ENCODE data around the gene LRFN2. TPM values are rescaled to one million over a fixed set of nuclear protein-coding genes. Genes with fewer than 3 reads are reported as not detected.

The LRFN2 gene
- total RNA-seq, 1 experiment from 2014 or later = 26.6 TPM

DNA sequence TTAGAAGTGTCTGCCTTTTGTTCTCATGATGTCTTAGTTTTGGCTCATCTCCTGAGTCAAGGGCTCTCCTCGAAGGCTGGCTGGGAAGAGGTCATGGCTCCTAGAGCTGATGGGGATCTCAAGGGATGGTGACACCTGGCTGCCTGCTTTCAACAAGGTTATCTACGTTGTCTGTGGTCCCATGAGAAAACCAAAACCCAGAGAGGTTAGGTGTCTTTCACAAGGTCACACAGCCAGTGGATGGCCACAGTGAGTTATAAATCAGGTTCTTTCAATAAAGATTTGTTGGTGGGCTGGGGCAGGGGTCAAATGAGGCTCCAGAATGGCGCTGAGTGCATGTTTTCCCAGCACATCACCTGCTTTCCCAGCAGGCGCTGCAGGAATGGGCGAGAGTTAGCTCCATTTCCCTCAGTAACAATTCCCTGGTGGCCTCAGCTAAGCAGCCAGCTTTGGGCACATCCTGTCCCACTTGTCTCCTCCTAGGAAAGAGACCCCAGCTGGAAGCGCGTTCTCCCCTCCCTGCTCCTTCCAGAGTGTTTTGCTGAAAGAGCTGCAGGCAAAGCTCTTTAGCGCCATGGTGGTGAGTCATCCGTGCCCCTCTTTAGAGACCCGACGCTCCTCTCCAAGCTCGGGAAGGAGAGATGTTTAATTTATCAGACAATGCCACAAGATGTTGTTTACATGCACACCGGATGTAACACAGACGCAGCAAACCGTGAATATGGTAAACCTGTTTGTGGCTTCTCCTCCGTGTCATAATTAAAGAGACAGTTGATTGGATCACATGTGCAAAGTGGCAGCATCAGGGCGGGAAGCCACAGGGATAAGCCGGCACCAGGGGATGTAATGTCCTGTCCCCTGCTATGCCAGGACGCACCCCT lies 109.7 kb downstream of the LRFN2 start:
- DNase-seq (ENCODE audit: low spot score) = peak; percentile 99
- Histone ChIP-seq H3K4me3 (ENCODE audit: low read depth, low read length, poor library complexity, severe bottlenecking) (peak overlapping the region; percentile 3), H3K27me3 (replicated peaks; ENCODE audit: insufficient read depth, low read depth, low read length, poor library complexity) (no peaks in the 10 kb centered on the region), H3K27ac (ENCODE audit: low read depth, low read length, poor library complexity, severe bottlenecking) (peak overlapping the region; percentile 86), H3K4me1 (ENCODE audit: insufficient read depth, low read length, poor library complexity, severe bottlenecking) (peaks cover 67% of the 10 kb centered on the region), H3K9me3 (ENCODE audit: low read depth, low read length, poor library complexity, severe bottlenecking) (no peaks in the 10 kb centered on the region), H3K36me3 (ENCODE audit: insufficient read depth, low read length, poor library complexity, severe bottlenecking) (no peaks in the 10 kb centered on the region)
- BruUV-seq (replicated peaks) = TSS peak; percentile 77
- TF ChIP-seq, protein P1, sequence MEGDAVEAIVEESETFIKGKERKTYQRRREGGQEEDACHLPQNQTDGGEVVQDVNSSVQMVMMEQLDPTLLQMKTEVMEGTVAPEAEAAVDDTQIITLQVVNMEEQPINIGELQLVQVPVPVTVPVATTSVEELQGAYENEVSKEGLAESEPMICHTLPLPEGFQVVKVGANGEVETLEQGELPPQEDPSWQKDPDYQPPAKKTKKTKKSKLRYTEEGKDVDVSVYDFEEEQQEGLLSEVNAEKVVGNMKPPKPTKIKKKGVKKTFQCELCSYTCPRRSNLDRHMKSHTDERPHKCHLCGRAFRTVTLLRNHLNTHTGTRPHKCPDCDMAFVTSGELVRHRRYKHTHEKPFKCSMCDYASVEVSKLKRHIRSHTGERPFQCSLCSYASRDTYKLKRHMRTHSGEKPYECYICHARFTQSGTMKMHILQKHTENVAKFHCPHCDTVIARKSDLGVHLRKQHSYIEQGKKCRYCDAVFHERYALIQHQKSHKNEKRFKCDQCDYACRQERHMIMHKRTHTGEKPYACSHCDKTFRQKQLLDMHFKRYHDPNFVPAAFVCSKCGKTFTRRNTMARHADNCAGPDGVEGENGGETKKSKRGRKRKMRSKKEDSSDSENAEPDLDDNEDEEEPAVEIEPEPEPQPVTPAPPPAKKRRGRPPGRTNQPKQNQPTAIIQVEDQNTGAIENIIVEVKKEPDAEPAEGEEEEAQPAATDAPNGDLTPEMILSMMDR (conservative IDR thresholded peaks at IDR 0.05; ENCODE audit: low read depth, low read length) = peak; percentile 44
- no peak for TF ChIP-seq EZH2 (IDR thresholded peaks at IDR 0.05; ENCODE audit: borderline replicate concordance, low read depth, low read length, poor library complexity, severe bottlenecking)
- ChIA-PET CTCF (interaction anchor here (0.5 to 1.2 kb wide), 3 partner anchors 91 to 121 kb away, joined by 3 to 4 read pairs (median 4); partner anchors contain the start of gene LRFN2), POLR2A (ENCODE audit: low non-redundant PET) (interaction anchor here (0.6 kb wide), 1 partner anchor 37 kb away, joined by 3 read pairs; no protein-coding TSS in a partner anchor)
- intact Hi-C loops (cut with micrococcal nuclease; ENCODE audit: unreplicated experiment) = loop anchor here (1.0 to 5.0 kb wide), 4 partner anchors 37 to 347 kb away; partner anchors contain the start of gene LRFN2

DNA sequence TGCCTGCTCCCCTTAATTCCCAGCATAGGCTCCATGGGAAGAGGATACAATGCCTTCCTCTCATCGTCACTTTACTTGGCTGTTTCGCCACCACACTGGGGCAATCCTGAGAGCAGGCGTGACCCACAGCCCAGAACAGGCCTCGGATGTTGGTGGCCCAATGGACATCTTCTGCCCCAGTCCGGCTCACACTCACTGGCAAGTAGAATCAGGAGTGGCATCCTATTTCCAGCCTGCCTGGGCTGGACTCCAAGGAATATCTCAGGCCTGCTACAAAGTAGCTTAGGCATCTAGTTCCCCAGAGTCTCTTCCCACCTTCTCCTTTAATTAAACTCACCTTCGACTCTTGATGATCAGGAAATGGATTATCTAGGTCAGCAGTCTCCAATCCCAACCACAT lies 110.5 kb downstream of the LRFN2 start:
- no peaks in the 10 kb centered on the region for H3K27me3 ChIP-seq (replicated peaks; ENCODE audit: insufficient read depth, low read depth, low read length, poor library complexity)
- TF ChIP-seq EZH2 (IDR thresholded peaks at IDR 0.05; ENCODE audit: borderline replicate concordance, low read depth, low read length, poor library complexity, severe bottlenecking) = no peak
- TF ChIP-seq, protein P1 (conservative IDR thresholded peaks at IDR 0.05; ENCODE audit: low read depth, low read length) = no peak
- H3K4me3 ChIP-seq (ENCODE audit: low read depth, low read length, poor library complexity, severe bottlenecking) = no peak overlapping the region
- H3K27ac ChIP-seq (ENCODE audit: low read depth, low read length, poor library complexity, severe bottlenecking) = peak overlapping the region; percentile 86
- DNase-seq (ENCODE audit: low spot score) = no peak
- H3K36me3 ChIP-seq (ENCODE audit: insufficient read depth, low read length, poor library complexity, severe bottlenecking) = no peaks in the 10 kb centered on the region
- POLR2A ChIA-PET (ENCODE audit: low non-redundant PET) = interaction anchor here (0.6 kb wide), 1 partner anchor 36 kb away, joined by 3 read pairs; no protein-coding TSS in a partner anchor
- BruUV-seq (replicated peaks) = no TSS peak
- intact Hi-C loops (cut with micrococcal nuclease; ENCODE audit: unreplicated experiment) = loop anchor here (2.0 to 5.0 kb wide), 2 partner anchors 36 to 111 kb away; partner anchors contain the start of gene LRFN2
- peaks cover 63% of the 10 kb centered on the region for H3K4me1 ChIP-seq (ENCODE audit: insufficient read depth, low read length, poor library complexity, severe bottlenecking)
- no peaks in the 10 kb centered on the region for H3K9me3 ChIP-seq (ENCODE audit: low read depth, low read length, poor library complexity, severe bottlenecking)
- CTCF ChIA-PET = no interaction called here

DNA sequence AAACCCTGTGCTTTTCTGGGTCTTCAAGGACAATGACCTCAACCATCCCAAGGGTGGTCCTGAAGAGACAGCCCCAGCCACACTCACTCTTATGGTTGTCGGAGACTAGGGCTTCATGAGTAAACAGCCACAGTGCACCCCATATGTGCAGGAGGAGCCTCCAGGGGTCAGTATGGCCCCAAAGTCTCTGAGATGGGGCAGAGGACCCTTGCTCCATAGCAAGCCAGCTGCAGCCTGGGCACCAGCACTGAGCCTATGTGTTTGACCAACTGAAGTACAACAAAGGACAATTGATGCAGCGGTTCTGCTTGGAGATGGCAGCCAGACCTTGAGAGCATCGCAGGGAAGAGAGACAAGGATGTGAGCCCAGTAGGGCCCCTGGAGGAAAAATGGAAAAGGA lies 112.2 kb downstream of the LRFN2 start:
- TF ChIP-seq EZH2 (IDR thresholded peaks at IDR 0.05; ENCODE audit: borderline replicate concordance, low read depth, low read length, poor library complexity, severe bottlenecking) = no peak
- TF ChIP-seq, protein P1 (conservative IDR thresholded peaks at IDR 0.05; ENCODE audit: low read depth, low read length) = 0 out of 2 replicates have a peak, but pooled peaks have one; percentile 16
- DNase-seq (ENCODE audit: low spot score) = no peak
- intact Hi-C loops (cut with micrococcal nuclease; ENCODE audit: unreplicated experiment) = loop anchor here (5.0 kb wide), 1 partner anchor 112 kb away; the partner anchor contains the start of gene LRFN2
- Histone ChIP-seq H3K27ac (ENCODE audit: low read depth, low read length, poor library complexity, severe bottlenecking) (no peak overlapping the region), H3K4me1 (ENCODE audit: insufficient read depth, low read length, poor library complexity, severe bottlenecking) (peaks cover 49% of the 10 kb centered on the region), H3K4me3 (ENCODE audit: low read depth, low read length, poor library complexity, severe bottlenecking) (no peak overlapping the region), H3K36me3 (ENCODE audit: insufficient read depth, low read length, poor library complexity, severe bottlenecking) (no peaks in the 10 kb centered on the region), H3K9me3 (ENCODE audit: low read depth, low read length, poor library complexity, severe bottlenecking) (no peaks in the 10 kb centered on the region), H3K27me3 (replicated peaks; ENCODE audit: insufficient read depth, low read depth, low read length, poor library complexity) (no peaks in the 10 kb centered on the region)
- no TSS peak for BruUV-seq (replicated peaks)
- CTCF ChIA-PET = no interaction called here
- POLR2A ChIA-PET (ENCODE audit: low non-redundant PET) = no interaction called here
